Ovary (tissue), 3 donors: ENCODE measurements around the gene NKX1-2.

Experiments
- POLR2A ChIP-seq: fragments of 450-650 bp; IDR thresholded peaks from one replicate; pipeline ENCODE4 v1.6.1; 2017; ENCODE audit warnings: antibody characterized with exemption, mild to moderate bottlenecking, moderate library complexity
- TF ChIP-seq, protein P1 (sequence below), 3 donors: fragments of 450-650 bp in 2 of 3; fragments of 200-600 bp in 1 of 3; IDR thresholded peaks; one replicate each; pipeline versions ENCODE4 v1.5.1 to v1.8.0; 2016 to 2022; ENCODE audit warnings: antibody characterized with exemption in 3 of 3, mild to moderate bottlenecking in 1 of 3
- donor health status: DM: no; HTN: no; CAD: no.

DNA sequence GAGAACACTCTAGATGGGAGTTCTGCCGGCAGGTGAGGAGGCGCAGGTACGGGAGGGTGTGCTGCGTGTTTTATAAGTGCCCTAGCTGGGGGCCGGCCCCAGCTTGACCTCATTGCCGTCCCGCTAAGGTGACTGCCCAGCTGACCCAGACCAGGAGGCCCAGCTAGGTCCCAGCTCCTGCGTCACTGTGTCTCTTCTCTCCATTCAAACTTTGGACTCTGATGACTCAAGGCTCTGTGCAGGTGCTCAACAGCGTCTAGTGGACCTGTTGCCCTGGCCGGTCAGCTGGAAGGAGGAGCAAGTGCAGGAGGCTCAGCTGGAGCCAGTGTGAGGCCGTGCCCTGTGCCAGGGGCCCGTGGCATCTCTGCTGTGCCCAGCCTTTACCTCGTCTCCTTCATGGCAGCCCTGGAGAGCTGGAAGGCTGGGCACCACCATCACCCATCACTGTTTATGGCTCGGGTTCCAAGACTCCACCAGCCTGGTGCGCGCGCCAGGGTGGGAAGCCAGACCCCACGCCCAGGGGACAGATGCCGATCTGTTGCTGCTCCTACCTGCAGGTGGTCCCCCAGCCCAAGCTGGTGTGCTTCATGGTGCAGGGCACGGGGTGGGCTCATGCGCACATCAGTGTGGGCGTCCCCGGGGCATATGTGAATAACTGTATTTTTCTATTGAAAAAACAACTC lies 26.3 kb upstream of the NKX1-2 start:
- TF ChIP-seq, protein P1, sequence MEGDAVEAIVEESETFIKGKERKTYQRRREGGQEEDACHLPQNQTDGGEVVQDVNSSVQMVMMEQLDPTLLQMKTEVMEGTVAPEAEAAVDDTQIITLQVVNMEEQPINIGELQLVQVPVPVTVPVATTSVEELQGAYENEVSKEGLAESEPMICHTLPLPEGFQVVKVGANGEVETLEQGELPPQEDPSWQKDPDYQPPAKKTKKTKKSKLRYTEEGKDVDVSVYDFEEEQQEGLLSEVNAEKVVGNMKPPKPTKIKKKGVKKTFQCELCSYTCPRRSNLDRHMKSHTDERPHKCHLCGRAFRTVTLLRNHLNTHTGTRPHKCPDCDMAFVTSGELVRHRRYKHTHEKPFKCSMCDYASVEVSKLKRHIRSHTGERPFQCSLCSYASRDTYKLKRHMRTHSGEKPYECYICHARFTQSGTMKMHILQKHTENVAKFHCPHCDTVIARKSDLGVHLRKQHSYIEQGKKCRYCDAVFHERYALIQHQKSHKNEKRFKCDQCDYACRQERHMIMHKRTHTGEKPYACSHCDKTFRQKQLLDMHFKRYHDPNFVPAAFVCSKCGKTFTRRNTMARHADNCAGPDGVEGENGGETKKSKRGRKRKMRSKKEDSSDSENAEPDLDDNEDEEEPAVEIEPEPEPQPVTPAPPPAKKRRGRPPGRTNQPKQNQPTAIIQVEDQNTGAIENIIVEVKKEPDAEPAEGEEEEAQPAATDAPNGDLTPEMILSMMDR (IDR thresholded peaks at IDR 0.05), result no peak
- TF ChIP-seq POLR2A, result no peak
